ENCODE results near the gene CWF19L1.

DNA sequence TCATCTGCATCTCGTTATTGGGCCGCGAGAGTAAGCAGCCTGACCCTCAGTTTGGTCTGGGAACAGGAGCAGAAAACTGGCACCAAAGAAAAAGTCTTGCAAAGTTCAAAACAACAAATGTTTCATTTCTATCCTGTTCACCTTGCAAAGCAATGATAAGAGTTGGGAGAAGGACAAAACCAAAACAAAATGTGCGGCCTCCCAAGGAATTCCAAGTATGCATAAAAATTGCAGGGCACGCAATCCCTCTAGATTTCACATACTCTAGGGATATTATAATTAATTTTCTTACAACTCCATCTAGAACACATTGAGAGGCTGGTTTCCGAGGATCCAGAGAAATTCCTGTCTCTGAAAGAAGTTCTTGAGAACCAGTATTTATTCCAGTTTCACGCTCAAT lies 58.1 kb downstream of the CWF19L1 start:
- TF ChIP-seq EZH2 (IDR thresholded peaks at IDR 0.05) (no peak), POLR2AphosphoS5 (IDR thresholded peaks at IDR 0.05; ENCODE audit: borderline replicate concordance, low read depth, low read length) (no peak), FOXP2 (optimal IDR thresholded peaks at IDR 0.05; ENCODE audit: control extremely low read depth, extremely low read length, insufficient read depth) (no peak)

Measured in SK-N-MC (cell line).